Liver (tissue), 3 donors: ENCODE results near the gene ZNF195.
"Not testable (repeated sequence)": the region's sequence is repeated elsewhere in the genome, so short reads cannot be mapped to it uniquely, and the experiment has no call there.

Source experiments
- ATF3 ChIP-seq: IDR thresholded peaks from 2 replicates; pipeline ENCODE4 v1.6.1; 2016; ENCODE audit warnings: antibody characterized with exemption
- CTCF ChIP-seq: fragments of 150-350 bp; IDR thresholded peaks from 2 replicates; pipeline ENCODE4 v1.5.1; 2017; ENCODE audit warnings: improper control_type of control experiment, low read depth, low read length; ENCODE audit not compliant: missing input control
- EGR1 ChIP-seq, 2 donors: IDR thresholded peaks; 2 replicates each; pipeline ENCODE4 v1.6.1; 2016 to 2018; ENCODE audit warnings: antibody characterized with exemption in 2 of 2, low read depth in 2 of 2
- FOXA1 ChIP-seq: IDR thresholded peaks from 2 replicates; pipeline ENCODE4 v1.6.1; 2016; ENCODE audit warnings: antibody characterized with exemption
- GABPA ChIP-seq, 2 donors: IDR thresholded peaks in 1 of 2; conservative IDR thresholded peaks in 1 of 2; 2 replicates each; pipeline ENCODE4 v1.6.1; 2016; ENCODE audit warnings: antibody characterized with exemption in 2 of 2, mild to moderate bottlenecking in 1 of 2, moderate library complexity in 1 of 2
- HNF4G ChIP-seq: IDR thresholded peaks from 2 replicates; pipeline ENCODE4 v1.6.1; 2016; ENCODE audit warnings: antibody characterized with exemption
- MAX ChIP-seq: IDR thresholded peaks from 2 replicates; pipeline ENCODE4 v1.6.1; 2016; ENCODE audit warnings: antibody characterized with exemption
- RAD21 ChIP-seq, 2 donors: IDR thresholded peaks; 2 replicates each; pipeline ENCODE4 v1.6.1; 2016; ENCODE audit warnings: antibody characterized with exemption in 2 of 2, mild to moderate bottlenecking in 2 of 2
- REST ChIP-seq: IDR thresholded peaks from 2 replicates; pipeline ENCODE4 v1.6.1; 2016; ENCODE audit warnings: antibody characterized with exemption, mild to moderate bottlenecking
- RXRA ChIP-seq, 2 donors: IDR thresholded peaks; 2 replicates each; pipeline ENCODE4 v1.6.1; 2017 to 2018; ENCODE audit warnings: antibody characterized with exemption in 2 of 2, mild to moderate bottlenecking in 1 of 2
- TAF1 ChIP-seq: conservative IDR thresholded peaks from 2 replicates; pipeline ENCODE4 v1.6.1; 2016; ENCODE audit warnings: antibody characterized with exemption, mild to moderate bottlenecking
- ZBTB33 ChIP-seq: IDR thresholded peaks from 2 replicates; pipeline ENCODE4 v1.6.1; 2016; ENCODE audit warnings: antibody characterized with exemption
- donor health status: healthy.
- donor health status: healthy.

GRCh38 chr11:3421608-3422379, 42.8 kb upstream of the ZNF195 start:
- TF ChIP-seq CTCF; RAD21 (IDR thresholded peaks at IDR 0.05); ATF3; MAX; RXRA (IDR thresholded peaks at IDR 0.05); TAF1; ZBTB33; HNF4G; EGR1 (IDR thresholded peaks at IDR 0.05; ENCODE audit: low read depth in 2 of 2); REST; FOXA1; GABPA (IDR thresholded peaks at IDR 0.05 in 1 of 2, conservative IDR thresholded peaks at IDR 0.05 in 1 of 2): not testable (repeated sequence)
